Measurements from ENCODE around the gene ADRM1.

ADRM1 gene

DNA sequence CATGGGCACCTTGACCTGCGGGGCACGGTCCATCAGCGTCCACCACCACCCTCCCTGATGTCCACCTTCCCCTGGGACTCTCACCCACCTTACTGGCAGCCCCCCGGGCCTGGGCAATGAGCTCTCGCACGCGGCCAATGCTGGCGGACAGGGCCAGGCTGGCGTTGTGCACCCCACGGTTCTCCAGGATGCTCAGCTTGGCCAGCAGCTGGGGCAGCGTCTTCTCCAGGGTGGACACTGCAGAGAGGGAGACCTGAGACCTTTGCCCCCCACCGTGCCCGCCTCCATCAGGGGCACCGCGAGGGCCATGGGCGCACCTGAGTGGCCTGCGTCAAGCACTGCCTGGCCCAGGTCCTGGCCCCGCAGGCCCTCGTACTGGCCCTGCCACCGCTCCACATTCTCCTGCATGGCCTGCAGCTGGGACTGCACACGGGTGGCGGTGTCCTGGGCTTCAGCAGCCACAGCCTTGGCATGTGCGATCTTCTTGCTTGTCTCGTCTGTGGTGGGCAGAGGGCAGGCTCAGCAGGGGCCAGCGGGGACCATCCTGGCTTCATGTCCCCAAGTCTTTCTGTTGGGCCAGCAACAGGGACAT lies 12.0 kb downstream of the ADRM1 start:
- CTCF ChIA-PET, result interaction anchor here (0.8 kb wide), 1 partner anchor 12 kb away, joined by 6 read pairs; the partner anchor contains the start of gene ADRM1
- TF ChIP-seq, protein P1, sequence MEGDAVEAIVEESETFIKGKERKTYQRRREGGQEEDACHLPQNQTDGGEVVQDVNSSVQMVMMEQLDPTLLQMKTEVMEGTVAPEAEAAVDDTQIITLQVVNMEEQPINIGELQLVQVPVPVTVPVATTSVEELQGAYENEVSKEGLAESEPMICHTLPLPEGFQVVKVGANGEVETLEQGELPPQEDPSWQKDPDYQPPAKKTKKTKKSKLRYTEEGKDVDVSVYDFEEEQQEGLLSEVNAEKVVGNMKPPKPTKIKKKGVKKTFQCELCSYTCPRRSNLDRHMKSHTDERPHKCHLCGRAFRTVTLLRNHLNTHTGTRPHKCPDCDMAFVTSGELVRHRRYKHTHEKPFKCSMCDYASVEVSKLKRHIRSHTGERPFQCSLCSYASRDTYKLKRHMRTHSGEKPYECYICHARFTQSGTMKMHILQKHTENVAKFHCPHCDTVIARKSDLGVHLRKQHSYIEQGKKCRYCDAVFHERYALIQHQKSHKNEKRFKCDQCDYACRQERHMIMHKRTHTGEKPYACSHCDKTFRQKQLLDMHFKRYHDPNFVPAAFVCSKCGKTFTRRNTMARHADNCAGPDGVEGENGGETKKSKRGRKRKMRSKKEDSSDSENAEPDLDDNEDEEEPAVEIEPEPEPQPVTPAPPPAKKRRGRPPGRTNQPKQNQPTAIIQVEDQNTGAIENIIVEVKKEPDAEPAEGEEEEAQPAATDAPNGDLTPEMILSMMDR (IDR thresholded peaks at IDR 0.05; ENCODE audit: control extremely low read depth, extremely low read depth, low read depth, missing control alignments), result no peak
- no peak for DNase-seq (ENCODE audit: extremely low spot score)
- POLR2A ChIA-PET, result no interaction called here

DNA sequence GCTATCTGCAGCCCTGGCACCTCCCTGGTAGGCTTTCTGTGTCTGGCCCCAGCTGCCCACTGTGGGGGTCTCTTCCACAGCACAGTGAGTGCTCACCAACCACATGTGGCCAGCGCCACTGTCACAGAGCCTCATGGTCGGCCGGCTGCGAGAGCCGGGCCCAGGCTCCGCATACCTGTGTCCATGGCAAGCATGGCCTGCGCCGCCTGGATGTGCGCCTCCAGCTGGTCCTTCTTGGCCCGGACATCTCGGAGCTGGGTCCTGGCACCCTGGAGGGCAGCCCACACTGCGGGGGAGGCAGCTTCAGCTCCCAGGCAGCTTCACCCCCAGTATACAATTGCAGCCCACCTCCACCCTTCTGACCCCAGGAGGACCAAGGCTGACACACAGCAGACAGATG lies 13.0 kb downstream of the ADRM1 start:
- TF ChIP-seq, protein P1 (IDR thresholded peaks at IDR 0.05; ENCODE audit: control extremely low read depth, extremely low read depth, low read depth, missing control alignments), result no peak
- ChIA-PET CTCF (interaction anchor here (1.3 kb wide), 1 partner anchor 13 kb away, joined by 4 read pairs; the partner anchor contains the start of gene ADRM1), POLR2A (no interaction called here)
- DNase-seq (ENCODE audit: extremely low spot score), result no peak

DNA sequence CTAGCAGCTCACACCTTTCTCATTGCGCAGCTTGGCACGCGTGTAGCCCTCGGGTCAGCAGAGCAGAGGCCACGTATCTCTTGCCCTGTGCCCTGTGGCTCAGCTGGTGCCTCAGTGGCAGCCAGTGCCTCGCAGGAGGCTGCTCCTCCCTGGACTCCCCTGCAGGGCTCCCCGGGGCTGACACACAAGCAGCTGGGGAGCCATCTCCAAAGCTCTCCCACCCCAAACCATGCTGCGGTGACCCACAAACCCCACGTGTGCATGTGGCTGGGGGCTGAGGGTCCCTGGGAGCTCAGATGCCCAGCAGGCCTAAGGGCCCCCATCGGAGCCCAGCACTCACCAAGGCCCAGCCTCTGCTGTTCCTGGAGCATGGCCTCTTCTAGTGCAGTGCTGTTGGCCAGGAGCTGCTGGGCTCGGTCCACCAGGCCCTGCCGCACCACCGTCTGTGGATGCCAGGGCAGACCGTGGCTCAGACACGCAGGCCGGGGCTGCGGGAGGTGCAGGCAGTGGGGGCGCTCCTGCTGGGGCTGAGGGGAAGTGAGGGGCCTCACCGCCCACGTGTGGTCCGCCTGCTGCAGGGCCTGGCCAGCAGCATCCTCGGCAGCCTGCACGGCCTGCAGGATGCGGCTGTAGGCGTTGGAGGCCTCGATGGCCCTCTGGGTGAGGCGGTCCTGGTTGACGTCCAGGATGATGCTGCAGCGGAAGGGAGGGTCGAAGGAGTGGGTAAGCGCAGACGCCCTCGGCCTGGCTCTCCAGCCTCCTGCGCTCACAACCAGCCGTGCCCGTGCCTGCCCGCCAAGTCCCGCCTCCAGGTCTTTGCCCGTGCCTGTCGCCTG lies 13.8 kb downstream of the ADRM1 start:
- TF ChIP-seq, protein P1 (IDR thresholded peaks at IDR 0.05; ENCODE audit: control extremely low read depth, extremely low read depth, low read depth, missing control alignments), result no peak
- ChIA-PET CTCF (interaction anchor here (1.1 to 1.9 kb wide), 4 partner anchors 13 to 66 kb away, joined by 3 to 5 read pairs (median 4); partner anchors contain the start of gene ADRM1), POLR2A (no interaction called here)
- DNase-seq (ENCODE audit: extremely low spot score), result no peak

DNA sequence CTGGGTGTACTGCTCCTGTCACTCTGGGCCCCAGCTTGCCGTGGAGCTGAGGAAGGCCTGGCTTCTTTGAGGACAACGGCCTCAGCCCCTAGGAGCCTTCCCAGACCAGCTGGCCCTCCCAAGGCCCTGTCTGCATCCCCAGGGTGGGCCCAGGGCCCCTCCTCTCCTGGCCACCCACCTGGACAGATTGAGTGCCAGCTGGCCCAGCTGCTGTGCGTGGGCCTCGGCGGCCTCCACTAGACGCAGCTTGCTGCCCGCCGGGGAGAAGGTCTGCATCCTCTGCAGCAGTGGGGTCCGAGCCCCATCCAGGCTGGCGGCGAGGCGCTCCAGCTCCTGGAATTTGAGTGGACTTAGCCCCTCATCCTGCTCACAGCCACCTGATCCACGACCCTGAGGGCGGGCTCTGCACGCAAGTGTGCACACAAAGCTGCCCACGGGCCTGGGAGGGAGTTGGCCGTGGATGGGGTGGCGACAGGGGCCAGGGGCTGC lies 14.4 kb downstream of the ADRM1 start:
- ChIA-PET POLR2A (no interaction called here), CTCF (interaction anchor here (1.1 to 1.9 kb wide), 3 partner anchors 14 to 65 kb away, joined by 3 to 5 read pairs (median 3); no protein-coding TSS in a partner anchor)
- TF ChIP-seq, protein P1 (IDR thresholded peaks at IDR 0.05; ENCODE audit: control extremely low read depth, extremely low read depth, low read depth, missing control alignments), result no peak
- no peak for DNase-seq (ENCODE audit: extremely low spot score)

DNA sequence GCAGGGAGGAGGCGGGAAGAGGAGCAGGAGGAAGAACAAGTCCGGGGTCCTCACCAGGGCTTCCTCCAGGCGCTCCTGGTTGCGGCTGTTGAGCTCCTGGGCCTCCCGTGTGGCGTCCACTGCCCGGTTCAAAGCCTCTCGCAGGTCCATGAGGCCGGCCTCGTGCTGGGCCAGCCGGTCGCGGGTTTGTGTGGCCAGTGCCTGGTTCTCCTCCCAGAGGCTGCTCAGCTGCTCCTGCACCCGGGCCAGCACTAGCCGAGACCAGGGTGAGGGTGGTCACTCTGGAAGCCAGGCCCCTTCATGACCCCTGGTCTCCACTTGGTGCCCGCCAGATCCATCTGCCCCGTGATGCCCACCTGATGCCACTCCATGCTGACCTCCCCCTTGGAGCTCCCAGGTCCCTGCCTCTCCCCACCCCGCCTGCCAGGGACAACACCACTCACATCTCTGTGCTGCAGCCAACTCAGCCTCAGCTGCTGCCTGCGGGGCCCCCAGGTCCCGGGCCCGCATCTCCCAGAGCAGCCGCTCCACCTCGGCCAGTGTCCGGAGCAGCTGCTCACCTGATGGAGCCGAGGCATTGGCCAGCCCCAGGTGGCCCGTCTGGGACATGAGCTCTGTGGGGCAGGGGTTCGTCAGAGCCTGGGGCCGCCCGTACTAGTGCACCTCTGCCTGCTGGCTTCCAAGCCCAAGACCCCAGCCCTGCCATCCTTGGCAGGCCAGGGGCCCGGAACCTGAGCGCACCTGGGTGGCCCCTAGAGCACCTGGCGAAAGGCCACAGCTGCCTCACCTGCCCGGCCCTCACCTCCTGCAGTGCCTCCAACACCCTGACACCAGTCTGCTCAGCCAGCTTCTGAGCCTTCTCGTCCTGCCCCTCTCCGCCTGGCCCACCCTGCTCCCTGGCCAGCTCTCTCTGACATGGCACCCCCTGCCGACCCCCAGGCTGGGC lies 15.9 kb downstream of the ADRM1 start:
- ChIA-PET CTCF (interaction anchor here (1.0 to 1.9 kb wide), 3 partner anchors 11 to 64 kb away, joined by 5 read pairs; partner anchors contain the start of gene ADRM1), POLR2A (no interaction called here)
- TF ChIP-seq, protein P1 (IDR thresholded peaks at IDR 0.05; ENCODE audit: control extremely low read depth, extremely low read depth, low read depth, missing control alignments), result no peak
- DNase-seq (ENCODE audit: extremely low spot score), result no peak
